GM18505 (cell line): Measurements from ENCODE around the gene CDCA7.
"Not testable (repeated sequence)": the region's sequence is repeated elsewhere in the genome, so short reads cannot be mapped to it uniquely, and the experiment has no call there.

Source experiments
- ATAC-seq: cut with Tn5 transposase; IDR thresholded peaks from one replicate; pipeline ENCODE4 v1.9.1; 2021; ENCODE audit not compliant: unreplicated experiment
- POLR2A ChIP-seq: IDR thresholded peaks from 4 replicates; pipeline ENCODE4 v1.6.1; 2011; ENCODE audit warnings: borderline replicate concordance; ENCODE audit not compliant: insufficient read depth, insufficient read length; ENCODE audit errors: extremely low read depth

The CDCA7 gene

GRCh38 chr2:173349287-173349686 lies 5.4 kb upstream of the CDCA7 start:
- no peak for ATAC-seq
- no peak for TF ChIP-seq POLR2A

- no peak for TF ChIP-seq POLR2A
- ATAC-seq: no peak
These were observed 4.3 kb upstream of the CDCA7 start for GRCh38 chr2:173350383-173350782.

- TF ChIP-seq POLR2A: no peak
- ATAC-seq: no peak
These were observed 2.8 kb upstream of the CDCA7 start for GRCh38 chr2:173351879-173352278.

DNA sequence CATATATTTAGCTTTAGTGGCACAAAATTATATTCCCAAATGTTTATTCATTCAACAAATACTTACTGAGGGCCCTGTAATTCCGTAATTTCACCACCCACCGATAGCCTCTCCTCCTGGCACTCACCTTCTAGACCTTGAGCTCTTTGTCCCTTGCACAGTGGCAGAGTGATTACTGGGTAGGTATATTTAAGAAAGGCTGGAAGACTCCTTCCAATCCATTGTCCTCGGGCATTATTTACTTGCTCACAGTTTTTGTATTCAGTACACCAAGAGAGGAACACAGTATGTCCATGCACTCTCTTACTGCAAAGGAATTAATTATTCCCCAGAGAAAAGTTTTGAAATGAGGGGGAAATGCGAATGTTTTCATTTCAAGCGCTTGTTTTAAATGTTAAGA lies 1.1 kb upstream of the CDCA7 start:
- no peak for ATAC-seq
- no peak for TF ChIP-seq POLR2A

DNA sequence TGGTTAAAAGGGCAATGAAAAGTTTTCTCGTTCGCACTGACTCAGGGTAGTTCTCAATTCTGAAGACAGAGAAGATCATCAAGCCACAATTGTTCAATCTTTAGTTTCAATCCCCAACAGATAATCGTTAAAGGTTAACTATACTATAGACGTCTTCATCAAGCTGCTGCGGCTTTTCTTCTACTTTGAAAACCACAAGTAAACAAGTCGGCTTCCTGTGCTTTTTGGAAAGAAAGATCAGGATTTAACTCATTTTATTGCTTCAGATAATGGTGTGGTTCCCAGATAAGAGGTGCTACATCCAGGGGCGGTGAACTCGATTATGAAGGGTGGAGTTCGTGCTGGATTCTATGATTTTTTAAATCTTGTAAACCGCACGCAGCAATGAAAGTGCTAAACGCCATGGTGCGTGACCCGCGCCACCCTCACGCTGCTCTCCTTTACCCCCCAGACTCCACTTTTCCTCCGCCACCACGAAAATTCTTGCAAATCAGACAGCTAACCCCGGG lies 545 bp upstream of the CDCA7 start:
- no peak for TF ChIP-seq POLR2A
- ATAC-seq: peak; percentile 22

DNA sequence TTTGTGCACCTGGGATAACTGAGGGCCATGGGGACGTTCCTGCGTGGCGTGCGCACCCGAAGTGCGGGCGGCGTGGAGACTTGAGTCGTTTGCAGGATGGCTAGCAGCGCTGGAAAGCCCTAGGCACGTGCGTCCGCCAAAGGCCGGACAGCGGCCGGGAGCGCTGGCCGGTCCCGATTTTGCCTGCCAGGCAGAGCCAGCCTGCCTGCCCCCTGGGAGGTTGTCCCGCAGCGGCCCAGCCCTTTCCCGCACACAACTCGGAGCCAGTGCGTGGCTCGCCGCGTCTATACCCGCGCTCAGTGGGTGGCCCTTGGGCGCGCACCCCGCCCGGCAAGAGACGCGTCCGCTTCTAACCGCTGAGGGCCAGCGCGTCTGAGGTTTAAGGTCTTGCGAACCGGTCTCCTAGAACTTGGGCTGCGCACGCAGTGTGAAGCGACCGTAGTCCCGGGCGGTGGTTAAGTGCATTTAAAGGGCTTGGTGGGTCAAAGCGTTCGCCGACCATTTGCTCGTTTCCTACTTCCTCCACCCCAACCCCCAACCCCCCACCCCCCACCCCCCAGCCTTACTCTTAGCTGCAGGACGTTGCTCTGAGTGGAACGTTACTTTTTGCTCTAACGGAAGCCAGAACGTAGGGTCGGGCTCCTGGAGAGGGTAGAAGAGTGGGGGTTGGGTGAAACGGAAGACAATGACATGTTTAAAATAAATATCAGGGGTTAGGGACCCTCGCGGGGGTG lies 627 bp downstream of the CDCA7 start:
- no peak for TF ChIP-seq POLR2A

GRCh38 chr2:173355866-173356508 lies 1.3 kb downstream of the CDCA7 start:
- no peak for ATAC-seq
- TF ChIP-seq POLR2A: no peak

More for the DNA sequence above, 627 bp downstream of the CDCA7 start:
- peak; percentile 19 for ATAC-seq

GRCh38 chr2:173357346-173357745 lies 2.7 kb downstream of the CDCA7 start:
- no peak for TF ChIP-seq POLR2A
- no peak for ATAC-seq

- ATAC-seq: no peak
- no peak for TF ChIP-seq POLR2A
These were observed 3.9 kb downstream of the CDCA7 start for GRCh38 chr2:173358616-173359015.

DNA sequence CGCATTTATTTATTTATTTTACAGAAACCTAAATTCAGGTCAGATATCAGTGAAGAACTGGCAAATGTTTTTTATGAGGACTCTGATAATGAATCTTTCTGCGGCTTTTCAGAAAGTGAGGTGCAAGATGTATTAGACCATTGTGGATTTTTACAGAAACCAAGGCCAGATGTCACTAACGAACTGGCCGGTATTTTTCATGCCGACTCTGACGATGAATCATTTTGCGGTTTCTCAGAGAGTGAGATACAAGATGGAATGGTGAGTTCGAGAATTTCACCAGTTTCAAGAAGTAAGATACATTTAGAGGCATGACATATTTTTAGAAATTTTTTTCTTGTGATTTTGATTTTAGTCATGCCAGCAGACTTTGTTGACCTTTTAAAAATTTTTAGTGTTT lies 4.6 kb downstream of the CDCA7 start:
- no peak for ATAC-seq
- TF ChIP-seq POLR2A: no peak

DNA sequence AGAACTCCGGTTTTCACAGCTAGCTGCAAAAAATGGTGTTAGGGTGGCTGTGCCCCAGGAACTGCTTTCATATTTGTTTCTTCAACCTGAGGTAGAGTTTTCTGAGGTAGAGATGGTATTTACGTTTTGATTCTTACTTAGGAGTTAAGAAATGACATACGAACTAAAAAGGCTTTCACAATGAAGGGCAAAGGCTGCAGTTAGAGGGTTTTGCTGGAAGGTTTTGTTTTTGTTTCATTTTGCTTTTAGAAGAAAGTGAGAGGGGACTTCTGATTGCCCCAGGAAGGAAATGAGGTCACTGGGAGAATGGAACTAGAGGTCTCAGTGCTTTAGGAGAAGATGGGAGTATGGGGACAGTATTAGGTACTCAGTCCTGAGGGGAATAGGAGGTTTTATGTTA lies 15.5 kb downstream of the CDCA7 start:
- no peak for ATAC-seq
- TF ChIP-seq POLR2A: no peak

DNA sequence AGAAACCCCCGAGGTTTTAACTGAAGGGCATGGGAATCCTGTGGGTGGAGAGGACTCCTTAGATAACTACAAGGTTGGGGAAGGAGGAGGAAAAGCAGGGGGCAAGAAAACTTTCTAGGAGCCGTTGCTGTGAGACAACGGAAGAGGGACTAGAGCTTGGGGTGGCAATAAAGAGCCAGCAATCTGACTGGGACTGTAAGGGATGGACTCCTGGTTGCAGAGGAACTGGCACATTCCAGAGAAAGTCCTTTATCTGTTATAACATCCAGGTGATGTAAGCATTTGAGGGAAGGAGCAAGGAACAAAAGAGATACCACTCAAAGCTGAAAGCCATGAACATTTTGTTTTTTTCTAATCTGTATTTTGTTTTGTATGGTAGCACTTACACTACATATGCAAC lies 16.4 kb downstream of the CDCA7 start:
- ATAC-seq: no peak
- no peak for TF ChIP-seq POLR2A

GRCh38 chr2:173373290-173373689 lies 18.6 kb downstream of the CDCA7 start:
- TF ChIP-seq POLR2A: no peak

DNA sequence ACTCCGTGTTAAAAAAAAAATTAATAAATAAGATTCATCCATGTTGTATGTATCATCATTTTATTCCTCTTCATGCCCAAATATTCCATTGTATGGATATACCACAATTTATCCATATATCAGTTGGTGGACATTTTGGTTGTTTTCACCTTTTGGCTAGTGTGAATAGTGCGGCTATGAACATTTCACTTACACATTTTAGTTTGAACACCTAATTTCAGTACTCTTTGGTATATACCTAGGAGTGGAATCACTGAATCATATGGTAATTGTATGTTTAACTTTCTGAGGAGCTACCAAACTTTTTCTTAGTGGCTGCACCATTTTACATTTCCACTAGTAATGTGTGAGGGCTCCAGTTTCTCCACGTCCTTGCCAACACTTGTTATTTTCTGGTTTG lies 20.0 kb downstream of the CDCA7 start:
- no peak for TF ChIP-seq POLR2A
- no peak for ATAC-seq

More at GRCh38 chr2:173373290-173373689, 18.6 kb downstream of the CDCA7 start:
- ATAC-seq: no peak

GRCh38 chr2:173385534-173385933 lies 30.9 kb downstream of the CDCA7 start:
- not testable (repeated sequence) for ATAC-seq

GRCh38 chr2:173386021-173386737 lies 31.5 kb downstream of the CDCA7 start:
- no peak for TF ChIP-seq POLR2A
- no peak for ATAC-seq
